ENCODE data around the gene BRD1.

- TF ChIP-seq CTCF (conservative IDR thresholded peaks at IDR 0.05; ENCODE audit: low read depth, low read length) (no peak), EZH2 (IDR thresholded peaks at IDR 0.05; ENCODE audit: low read length, unreplicated experiment) (no peak)
These were observed 99.0 kb downstream of the BRD1 start for GRCh38 chr22:49728570-49729271.
